HPDE6-E6E7 (cell line): ENCODE data around the gene TMEM151B.

ENCODE experiments used
- DNase-seq: peaks from one replicate; pipeline ENCODE4 v3.0.0; 2011; ENCODE audit warnings: missing footprints; ENCODE audit errors: extremely low spot score

TMEM151B gene

DNA sequence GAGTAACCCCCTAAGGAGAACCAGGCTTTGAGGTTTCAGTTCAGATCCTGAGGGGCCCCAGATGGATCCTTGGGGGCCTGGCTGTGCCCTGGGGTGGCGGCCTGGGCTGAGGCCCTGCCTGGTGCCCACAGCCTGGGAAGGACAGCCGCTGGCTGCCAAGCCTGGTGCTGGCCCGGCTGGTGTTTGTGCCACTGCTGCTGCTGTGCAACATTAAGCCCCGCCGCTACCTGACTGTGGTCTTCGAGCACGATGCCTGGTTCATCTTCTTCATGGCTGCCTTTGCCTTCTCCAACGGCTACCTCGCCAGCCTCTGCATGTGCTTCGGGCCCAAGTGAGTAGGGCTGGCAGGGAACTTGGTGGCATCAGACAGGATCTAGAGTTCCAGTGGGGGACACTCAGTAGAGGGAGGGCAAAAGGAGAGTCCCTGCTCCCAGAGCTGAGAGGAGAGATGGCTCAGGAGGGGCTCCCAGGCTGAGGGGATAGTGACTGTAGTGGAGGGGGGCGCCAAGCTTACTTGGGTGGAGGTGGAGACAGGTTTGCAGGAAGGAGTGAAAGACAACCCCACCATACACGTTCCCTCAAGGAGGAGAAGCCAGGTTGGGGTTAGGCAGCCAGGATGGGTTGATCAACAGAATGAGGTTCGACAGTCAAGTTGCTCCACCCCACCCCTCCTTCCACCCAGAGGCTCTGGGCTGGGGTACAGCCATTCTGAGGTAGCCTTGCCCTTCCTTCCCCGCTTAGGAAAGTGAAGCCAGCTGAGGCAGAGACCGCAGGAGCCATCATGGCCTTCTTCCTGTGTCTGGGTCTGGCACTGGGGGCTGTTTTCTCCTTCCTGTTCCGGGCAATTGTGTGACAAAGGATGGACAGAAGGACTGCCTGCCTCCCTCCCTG is 37.3 kb upstream of the TMEM151B start:
- DNase-seq, result no peak

DNA sequence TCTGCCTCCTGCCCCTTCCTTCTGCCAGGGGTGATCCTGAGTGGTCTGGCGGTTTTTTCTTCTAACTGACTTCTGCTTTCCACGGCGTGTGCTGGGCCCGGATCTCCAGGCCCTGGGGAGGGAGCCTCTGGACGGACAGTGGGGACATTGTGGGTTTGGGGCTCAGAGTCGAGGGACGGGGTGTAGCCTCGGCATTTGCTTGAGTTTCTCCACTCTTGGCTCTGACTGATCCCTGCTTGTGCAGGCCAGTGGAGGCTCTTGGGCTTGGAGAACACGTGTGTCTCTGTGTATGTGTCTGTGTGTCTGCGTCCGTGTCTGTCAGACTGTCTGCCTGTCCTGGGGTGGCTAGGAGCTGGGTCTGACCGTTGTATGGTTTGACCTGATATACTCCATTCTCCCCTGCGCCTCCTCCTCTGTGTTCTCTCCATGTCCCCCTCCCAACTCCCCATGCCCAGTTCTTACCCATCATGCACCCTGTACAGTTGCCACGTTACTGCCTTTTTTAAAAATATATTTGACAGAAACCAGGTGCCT is 36.6 kb upstream of the TMEM151B start:
- no peak for DNase-seq

- no peak for DNase-seq
Observed at GRCh38 chr6:44234101-44235025, 35.9 kb upstream of the TMEM151B start.

DNA sequence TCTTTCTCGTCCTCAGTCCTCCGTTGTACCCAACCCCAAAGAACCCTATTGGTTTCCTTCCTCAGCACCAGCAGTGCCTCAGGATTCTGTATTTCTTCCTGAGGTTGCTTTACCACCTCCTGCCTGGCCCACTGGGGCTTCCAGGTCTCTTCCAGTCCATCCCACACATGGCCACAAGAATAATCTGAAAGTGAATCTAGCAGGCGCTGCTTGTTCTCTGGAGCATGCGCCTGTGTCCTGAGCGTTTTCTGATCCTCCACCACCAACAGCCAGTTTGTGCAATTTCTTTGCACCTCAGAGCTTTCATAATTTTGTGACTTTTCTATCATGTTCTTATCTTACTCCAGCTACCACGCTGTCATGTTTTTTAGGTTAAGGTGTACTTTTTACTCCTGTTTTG is 35.0 kb upstream of the TMEM151B start:
- DNase-seq, result no peak

- DNase-seq, result no peak
Observed at GRCh38 chr6:44235891-44236516, 34.2 kb upstream of the TMEM151B start.

DNA sequence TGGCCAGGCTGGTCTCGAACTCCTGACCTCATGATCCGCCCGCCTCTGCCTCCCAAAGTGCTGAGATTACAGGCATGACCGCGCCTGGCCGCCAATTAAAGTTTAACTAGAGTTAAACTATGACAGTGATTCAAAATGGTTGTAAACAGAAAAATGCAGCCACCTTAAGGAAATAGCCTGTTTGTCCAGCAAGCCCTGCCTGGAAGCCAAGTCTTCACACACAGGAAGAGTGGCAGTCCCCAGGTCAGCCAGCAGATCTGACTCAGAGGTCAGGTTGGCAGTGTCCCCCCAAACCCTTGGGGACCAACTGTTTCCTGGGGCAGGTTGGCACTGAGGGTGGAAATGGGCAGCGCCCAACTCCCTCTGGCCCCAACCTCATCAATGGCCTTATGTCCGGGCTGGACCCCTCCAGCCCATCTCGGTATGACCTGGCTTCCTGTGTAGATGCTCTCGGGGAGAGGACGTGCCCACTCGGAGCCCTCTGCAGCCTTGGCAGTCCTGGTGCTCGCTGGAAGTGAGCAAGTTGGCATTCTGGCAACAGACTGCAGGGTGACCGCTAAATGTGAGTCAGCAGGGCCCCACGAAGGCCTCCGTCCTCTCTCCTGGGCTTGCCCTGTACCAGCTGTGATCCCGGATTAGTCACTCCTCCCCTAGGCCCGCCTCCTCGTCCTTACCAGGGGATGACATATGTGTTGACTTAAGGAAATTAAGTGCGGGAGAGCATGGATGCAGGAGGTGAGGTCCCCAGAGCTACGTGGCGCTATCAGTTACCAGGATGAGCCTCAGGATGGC is 33.0 kb upstream of the TMEM151B start:
- peak; percentile 98 for DNase-seq

- peak; percentile 78 for DNase-seq
Observed at GRCh38 chr6:44237813-44238433, 32.3 kb upstream of the TMEM151B start.

GRCh38 chr6:44238687-44239350 is 31.4 kb upstream of the TMEM151B start:
- no peak for DNase-seq

DNA sequence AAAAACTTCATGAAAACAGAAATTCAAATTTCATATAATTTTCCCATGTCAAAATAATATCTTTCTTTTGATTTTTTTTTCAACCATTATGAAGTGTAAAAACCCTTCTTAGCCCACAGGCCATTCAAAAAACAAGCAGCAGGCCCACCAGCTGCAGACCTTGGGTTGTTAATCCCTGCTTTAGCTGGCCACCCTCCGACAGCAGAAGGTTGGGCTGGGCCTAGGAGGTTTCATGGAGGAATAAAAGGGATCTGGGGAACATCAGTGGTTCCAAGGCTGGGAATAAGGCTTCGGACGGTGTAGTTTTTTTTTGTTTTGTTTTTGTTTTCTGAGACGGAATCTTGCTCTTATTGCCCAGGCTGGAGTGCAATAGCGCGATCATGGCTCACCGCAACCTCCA is 26.9 kb upstream of the TMEM151B start:
- DNase-seq, result no peak

- no peak for DNase-seq
Observed at GRCh38 chr6:44245391-44245911, 24.8 kb upstream of the TMEM151B start.

GRCh38 chr6:44245912-44246662 is 24.2 kb upstream of the TMEM151B start:
- DNase-seq, result peak; percentile 79

DNA sequence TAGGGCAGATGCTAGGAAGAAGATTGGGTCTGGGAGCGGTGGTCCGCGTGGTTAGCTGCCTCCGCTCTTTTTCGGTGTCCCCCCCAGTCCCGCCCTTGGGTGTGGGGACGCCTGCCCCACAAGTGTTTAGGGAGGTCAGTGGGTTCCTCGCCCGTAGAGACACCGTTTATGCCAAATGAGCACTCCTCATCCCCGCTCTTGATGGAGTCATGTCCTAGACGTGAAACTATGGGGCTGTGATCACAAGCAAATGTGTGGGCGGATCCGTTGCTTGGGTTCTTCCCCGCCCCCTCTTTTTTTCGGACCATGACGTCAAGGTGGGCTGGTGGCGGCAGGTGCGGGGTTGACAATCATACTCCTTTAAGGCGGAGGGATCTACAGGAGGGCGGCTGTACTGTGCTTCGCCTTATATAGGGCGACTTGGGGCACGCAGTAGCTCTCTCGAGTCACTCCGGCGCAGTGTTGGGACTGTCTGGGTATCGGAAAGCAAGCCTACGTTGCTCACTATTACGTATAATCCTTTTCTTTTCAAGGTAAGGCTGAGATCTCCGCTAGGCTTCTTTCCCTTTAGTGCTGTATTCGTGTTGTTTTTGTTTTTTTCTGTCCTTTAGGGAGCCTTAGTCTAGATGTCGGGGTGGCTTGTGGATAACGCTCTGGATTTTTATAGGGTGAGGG is 23.4 kb upstream of the TMEM151B start, which contains the start of gene HSP90AB1:
Gene HSP90AB1, plus strand, starts transcription at position 439 of the 675 bp plus-strand sequence. CDS start 1,529 bp downstream, outside the sequence.
- DNase-seq, result peak; percentile 91

GRCh38 chr6:44247338-44248302 is 22.6 kb upstream of the TMEM151B start:
- DNase-seq, result no peak

DNA sequence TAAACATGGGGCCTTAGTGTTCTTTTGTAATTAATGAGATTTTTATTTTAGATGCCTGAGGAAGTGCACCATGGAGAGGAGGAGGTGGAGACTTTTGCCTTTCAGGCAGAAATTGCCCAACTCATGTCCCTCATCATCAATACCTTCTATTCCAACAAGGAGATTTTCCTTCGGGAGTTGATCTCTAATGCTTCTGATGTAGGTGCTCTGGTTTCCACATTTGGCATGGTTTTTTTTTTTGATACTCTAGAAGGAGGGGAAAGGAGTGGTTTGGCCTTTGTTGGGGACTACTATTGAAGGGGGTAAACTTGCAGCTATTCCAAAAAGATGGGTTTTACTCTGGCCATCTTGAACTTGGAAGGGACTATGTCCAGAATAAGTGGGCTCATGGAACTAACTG is 21.7 kb upstream of the TMEM151B start:
- no peak for DNase-seq

- DNase-seq, result no peak
Observed at GRCh38 chr6:44249082-44249748, 21.0 kb upstream of the TMEM151B start.

- DNase-seq, result no peak
Observed at GRCh38 chr6:44250067-44250717, 20.1 kb upstream of the TMEM151B start.
